Measurements from ENCODE around the gene TIMM17B. TPM values are rescaled to one million over a fixed set of nuclear protein-coding genes. Genes with fewer than 3 reads are reported as not detected.
A peak's percentile ranks its signal among the peaks of the same experiment; 100 is the strongest.

The TIMM17B gene
- total RNA-seq, 1 experiment from 2014 or later: 86.1 TPM

DNA sequence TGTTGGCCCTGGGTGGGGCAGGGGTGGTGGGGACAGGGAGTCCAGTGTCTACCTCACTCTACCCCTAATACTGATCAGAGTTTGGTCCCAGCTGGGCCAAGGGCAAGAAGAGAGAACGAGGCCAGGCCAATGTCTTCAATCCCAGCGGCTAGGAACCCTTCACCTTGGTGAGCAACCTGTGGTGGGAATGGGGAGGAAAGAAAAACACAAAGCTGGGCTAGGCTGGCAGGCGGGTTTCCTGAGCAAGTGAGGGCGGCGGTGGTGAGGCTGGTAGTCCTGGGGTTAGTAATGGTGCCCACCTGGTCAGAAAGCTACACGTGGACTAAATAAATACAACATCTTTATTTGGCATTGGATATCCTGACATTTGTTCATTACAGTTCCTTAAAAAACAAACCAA is 5.7 kb upstream of the TIMM17B start:
- Mint-ChIP-seq H3K36me3 (ENCODE audit: insufficient read depth, unreplicated experiment) (peaks cover 64% of the 10 kb centered on the region), H3K4me3 (ENCODE audit: low read depth, unreplicated experiment) (no peak overlapping the region), H3K9me3 (ENCODE audit: low read depth, unreplicated experiment) (no peaks in the 10 kb centered on the region), H3K27ac (ENCODE audit: unreplicated experiment) (peak overlapping the region; percentile 17), H3K4me1 (ENCODE audit: low read depth, unreplicated experiment) (no peaks in the 10 kb centered on the region), H3K27me3 (ENCODE audit: unreplicated experiment) (no peaks in the 10 kb centered on the region)
- no peak for DNase-seq
- intact Hi-C loops (cut with micrococcal nuclease; ENCODE audit: unreplicated experiment): no loop called here
- TF ChIP-seq, protein P1, sequence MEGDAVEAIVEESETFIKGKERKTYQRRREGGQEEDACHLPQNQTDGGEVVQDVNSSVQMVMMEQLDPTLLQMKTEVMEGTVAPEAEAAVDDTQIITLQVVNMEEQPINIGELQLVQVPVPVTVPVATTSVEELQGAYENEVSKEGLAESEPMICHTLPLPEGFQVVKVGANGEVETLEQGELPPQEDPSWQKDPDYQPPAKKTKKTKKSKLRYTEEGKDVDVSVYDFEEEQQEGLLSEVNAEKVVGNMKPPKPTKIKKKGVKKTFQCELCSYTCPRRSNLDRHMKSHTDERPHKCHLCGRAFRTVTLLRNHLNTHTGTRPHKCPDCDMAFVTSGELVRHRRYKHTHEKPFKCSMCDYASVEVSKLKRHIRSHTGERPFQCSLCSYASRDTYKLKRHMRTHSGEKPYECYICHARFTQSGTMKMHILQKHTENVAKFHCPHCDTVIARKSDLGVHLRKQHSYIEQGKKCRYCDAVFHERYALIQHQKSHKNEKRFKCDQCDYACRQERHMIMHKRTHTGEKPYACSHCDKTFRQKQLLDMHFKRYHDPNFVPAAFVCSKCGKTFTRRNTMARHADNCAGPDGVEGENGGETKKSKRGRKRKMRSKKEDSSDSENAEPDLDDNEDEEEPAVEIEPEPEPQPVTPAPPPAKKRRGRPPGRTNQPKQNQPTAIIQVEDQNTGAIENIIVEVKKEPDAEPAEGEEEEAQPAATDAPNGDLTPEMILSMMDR (IDR thresholded peaks at IDR 0.05; ENCODE audit: unreplicated experiment): no peak
- CTCF ChIA-PET: interaction anchor here (0.6 to 1.3 kb wide), 2 partner anchors 12 to 68 kb away, joined by 3 to 8 read pairs; partner anchors contain the start of gene PCSK1N
- BruUV-seq (replicated peaks): no TSS peak

DNA sequence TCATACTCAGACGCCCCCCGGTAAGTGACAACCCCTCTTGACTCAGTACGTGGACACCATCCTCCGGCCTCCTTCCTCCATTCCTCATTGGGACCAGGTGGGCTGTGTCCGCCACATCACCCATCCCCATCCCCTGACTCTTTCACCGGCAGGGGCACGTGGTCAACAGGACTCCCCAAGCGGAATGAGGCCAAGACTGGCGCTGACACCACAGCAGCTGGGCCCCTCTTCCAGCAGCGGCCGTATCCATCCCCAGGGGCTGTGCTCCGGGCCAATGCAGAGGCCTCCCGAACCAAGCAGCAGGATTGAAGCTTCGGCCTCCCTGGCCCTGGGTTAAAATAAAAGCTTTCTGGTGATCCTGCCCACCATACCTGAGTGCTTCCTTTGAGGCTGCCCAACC is 5.2 kb upstream of the TIMM17B start:
- no peak for DNase-seq
- no TSS peak for BruUV-seq (replicated peaks)
- Mint-ChIP-seq H3K36me3 (ENCODE audit: insufficient read depth, unreplicated experiment) (peaks cover 66% of the 10 kb centered on the region), H3K27me3 (ENCODE audit: unreplicated experiment) (no peaks in the 10 kb centered on the region), H3K9me3 (ENCODE audit: low read depth, unreplicated experiment) (no peaks in the 10 kb centered on the region), H3K27ac (ENCODE audit: unreplicated experiment) (peak overlapping the region; percentile 17), H3K4me3 (ENCODE audit: low read depth, unreplicated experiment) (no peak overlapping the region), H3K4me1 (ENCODE audit: low read depth, unreplicated experiment) (no peaks in the 10 kb centered on the region)
- intact Hi-C loops (cut with micrococcal nuclease; ENCODE audit: unreplicated experiment): no loop called here
- CTCF ChIA-PET: interaction anchor here (1.3 kb wide), 1 partner anchor 11 kb away, joined by 3 read pairs; no protein-coding TSS in a partner anchor
- TF ChIP-seq, protein P1 (IDR thresholded peaks at IDR 0.05; ENCODE audit: unreplicated experiment): no peak

DNA sequence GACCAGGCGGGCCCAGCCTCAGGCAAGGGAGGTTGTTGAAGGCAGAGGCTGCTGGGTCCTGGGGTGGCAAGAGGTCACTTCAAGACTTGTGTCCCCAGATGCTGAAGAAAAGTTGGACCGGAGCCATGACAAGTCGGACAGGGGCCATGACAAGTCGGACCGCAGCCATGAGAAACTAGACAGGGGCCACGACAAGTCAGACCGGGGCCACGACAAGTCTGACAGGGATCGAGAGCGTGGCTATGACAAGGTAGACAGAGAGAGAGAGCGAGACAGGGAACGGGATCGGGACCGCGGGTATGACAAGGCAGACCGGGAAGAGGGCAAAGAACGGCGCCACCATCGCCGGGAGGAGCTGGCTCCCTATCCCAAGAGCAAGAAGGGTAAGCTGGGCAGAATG is 4.6 kb upstream of the TIMM17B start:
- Mint-ChIP-seq H3K4me1 (ENCODE audit: low read depth, unreplicated experiment) (no peaks in the 10 kb centered on the region), H3K9me3 (ENCODE audit: low read depth, unreplicated experiment) (no peaks in the 10 kb centered on the region), H3K27me3 (ENCODE audit: unreplicated experiment) (no peaks in the 10 kb centered on the region), H3K27ac (ENCODE audit: unreplicated experiment) (peak overlapping the region; percentile 11), H3K36me3 (ENCODE audit: insufficient read depth, unreplicated experiment) (peaks cover 67% of the 10 kb centered on the region), H3K4me3 (ENCODE audit: low read depth, unreplicated experiment) (peak overlapping the region; percentile 17)
- BruUV-seq (replicated peaks): no TSS peak
- CTCF ChIA-PET: interaction anchor here (1.3 kb wide), 1 partner anchor 11 kb away, joined by 3 read pairs; no protein-coding TSS in a partner anchor
- intact Hi-C loops (cut with micrococcal nuclease; ENCODE audit: unreplicated experiment): no loop called here
- DNase-seq: no peak
- TF ChIP-seq, protein P1 (IDR thresholded peaks at IDR 0.05; ENCODE audit: unreplicated experiment): no peak

DNA sequence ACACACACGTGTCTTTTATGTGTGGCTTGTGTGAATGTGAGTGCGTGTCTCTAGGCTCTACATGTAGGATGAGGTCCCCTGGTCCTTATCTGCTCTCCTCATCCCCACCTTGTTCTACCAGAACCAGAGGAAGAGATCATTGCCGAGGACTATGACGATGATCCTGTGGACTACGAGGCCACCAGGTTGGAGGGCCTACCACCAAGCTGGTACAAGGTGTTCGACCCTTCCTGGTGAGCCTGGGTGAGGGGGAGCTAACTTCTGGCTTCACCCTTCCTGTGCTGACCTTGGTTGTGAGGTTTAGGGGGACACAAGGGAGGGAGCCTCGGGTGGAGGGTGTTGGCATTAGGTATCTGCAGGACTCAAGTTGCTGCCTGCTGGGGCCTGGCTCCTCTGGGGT is 3.5 kb upstream of the TIMM17B start:
- Mint-ChIP-seq H3K4me3 (ENCODE audit: low read depth, unreplicated experiment) (no peak overlapping the region), H3K9me3 (ENCODE audit: low read depth, unreplicated experiment) (no peaks in the 10 kb centered on the region), H3K4me1 (ENCODE audit: low read depth, unreplicated experiment) (no peaks in the 10 kb centered on the region), H3K27me3 (ENCODE audit: unreplicated experiment) (no peaks in the 10 kb centered on the region), H3K36me3 (ENCODE audit: insufficient read depth, unreplicated experiment) (peaks cover 74% of the 10 kb centered on the region), H3K27ac (ENCODE audit: unreplicated experiment) (no peak overlapping the region)
- intact Hi-C loops (cut with micrococcal nuclease; ENCODE audit: unreplicated experiment): no loop called here
- no TSS peak for BruUV-seq (replicated peaks)
- TF ChIP-seq, protein P1 (IDR thresholded peaks at IDR 0.05; ENCODE audit: unreplicated experiment): no peak
- CTCF ChIA-PET: no interaction called here
- DNase-seq: no peak
